GM23338 (cell line): ENCODE data around the gene EEPD1.

ENCODE experiments used
- ETS1 ChIP-seq: IDR thresholded peaks from 2 replicates; pipeline ENCODE4 v1.6.1; 2016; ENCODE audit warnings: antibody characterized with exemption
- EZH2 ChIP-seq: fragments of 200-600 bp; sonication (generic); IDR thresholded peaks from one replicate; pipeline ENCODE4 v1.8.0; 2017; ENCODE audit warnings: antibody characterized with exemption, mild to moderate bottlenecking, low read depth; ENCODE audit not compliant: unreplicated experiment
- EZH2phosphoT487 ChIP-seq: fragments of 200-600 bp; sonication (generic); IDR thresholded peaks from one replicate; pipeline ENCODE4 v1.8.1; 2018; ENCODE audit warnings: antibody characterized with exemption; ENCODE audit not compliant: unreplicated experiment
- JUNB ChIP-seq: IDR thresholded peaks from one replicate; pipeline ENCODE4 v1.6.1; 2016; ENCODE audit warnings: antibody characterized with exemption; ENCODE audit not compliant: unreplicated experiment
- NANOG ChIP-seq: IDR thresholded peaks from 2 replicates; pipeline ENCODE4 v1.6.1; 2016; ENCODE audit warnings: antibody characterized with exemption, borderline replicate concordance
- POLR2AphosphoS5 ChIP-seq: IDR thresholded peaks from 2 replicates; pipeline ENCODE4 v1.6.1; 2016; ENCODE audit warnings: antibody characterized with exemption, low read depth
- REST ChIP-seq: IDR thresholded peaks from one replicate; pipeline ENCODE4 v1.6.1; 2018; ENCODE audit warnings: antibody characterized with exemption; ENCODE audit not compliant: unreplicated experiment
- TF ChIP-seq, protein P1 (sequence below), 2 experiments: fragments of 200-600 bp in 1 of 2; sonication (generic) in 1 of 2; conservative IDR thresholded peaks; 2 replicates each; pipeline versions ENCODE4 v1.5.1 to v1.6.1; 2016 to 2017; ENCODE audit warnings: antibody characterized with exemption in 2 of 2, low read depth in 2 of 2, mild to moderate bottlenecking in 2 of 2, moderate library complexity in 1 of 2

- TF ChIP-seq, protein P1, sequence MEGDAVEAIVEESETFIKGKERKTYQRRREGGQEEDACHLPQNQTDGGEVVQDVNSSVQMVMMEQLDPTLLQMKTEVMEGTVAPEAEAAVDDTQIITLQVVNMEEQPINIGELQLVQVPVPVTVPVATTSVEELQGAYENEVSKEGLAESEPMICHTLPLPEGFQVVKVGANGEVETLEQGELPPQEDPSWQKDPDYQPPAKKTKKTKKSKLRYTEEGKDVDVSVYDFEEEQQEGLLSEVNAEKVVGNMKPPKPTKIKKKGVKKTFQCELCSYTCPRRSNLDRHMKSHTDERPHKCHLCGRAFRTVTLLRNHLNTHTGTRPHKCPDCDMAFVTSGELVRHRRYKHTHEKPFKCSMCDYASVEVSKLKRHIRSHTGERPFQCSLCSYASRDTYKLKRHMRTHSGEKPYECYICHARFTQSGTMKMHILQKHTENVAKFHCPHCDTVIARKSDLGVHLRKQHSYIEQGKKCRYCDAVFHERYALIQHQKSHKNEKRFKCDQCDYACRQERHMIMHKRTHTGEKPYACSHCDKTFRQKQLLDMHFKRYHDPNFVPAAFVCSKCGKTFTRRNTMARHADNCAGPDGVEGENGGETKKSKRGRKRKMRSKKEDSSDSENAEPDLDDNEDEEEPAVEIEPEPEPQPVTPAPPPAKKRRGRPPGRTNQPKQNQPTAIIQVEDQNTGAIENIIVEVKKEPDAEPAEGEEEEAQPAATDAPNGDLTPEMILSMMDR (conservative IDR thresholded peaks at IDR 0.05; ENCODE audit: low read depth in 2 of 2): no peak
- no peak for TF ChIP-seq EZH2
- no peak for TF ChIP-seq POLR2AphosphoS5
- no peak for TF ChIP-seq JUNB
- TF ChIP-seq REST: no peak
- TF ChIP-seq ETS1: no peak
- TF ChIP-seq EZH2phosphoT487: no peak
- no peak for TF ChIP-seq NANOG
These were observed 78.4 kb downstream of the EEPD1 start for GRCh38 chr7:36231406-36231805.
